SK-N-SH treated with all-trans-retinoic acid at 6 μM for 48 hours (cell line): Measurements from ENCODE around the gene POU2F1.
"Not testable (repeated sequence)": the region's sequence is repeated elsewhere in the genome, so short reads cannot be mapped to it uniquely, and the experiment has no call there.

Source experiments
- ATAC-seq: fragments of 200-7000 bp; cut with Tn5 transposase; 3 replicates; pipeline ENCODE4 v1.9.1; 2020; ENCODE audit warnings: mild to moderate bottlenecking, moderate library complexity
- ARNTL ChIP-seq: fragments of 450-650 bp; formaldehyde crosslinking; IDR thresholded peaks from 2 replicates; pipeline ENCODE4 v1.5.0; 2020; ENCODE audit warnings: low read depth, mild to moderate bottlenecking, moderate library complexity, borderline replicate concordance
- BACH2 ChIP-seq: fragments of 250-450 bp; sonication (Bioruptor Pico); IDR thresholded peaks from 2 replicates; pipeline ENCODE4 v1.9.0; 2021; ENCODE audit warnings: mild to moderate bottlenecking, borderline replicate concordance
- CSDC2 ChIP-seq: fragments of 250-450 bp; sonication (Bioruptor Pico); IDR thresholded peaks from 2 replicates; pipeline ENCODE4 v1.5.0; 2020; ENCODE audit warnings: mild to moderate bottlenecking, moderate library complexity
- ESRRG ChIP-seq: fragments of 250-450 bp; sonication (Bioruptor Pico); IDR thresholded peaks from 2 replicates; pipeline ENCODE4 v1.6.1; 2021; ENCODE audit warnings: mild to moderate bottlenecking
- GLIS3 ChIP-seq: fragments of 250-450 bp; sonication (Bioruptor Pico); IDR thresholded peaks from 2 replicates; pipeline ENCODE4 v1.5.0; 2020; ENCODE audit warnings: mild to moderate bottlenecking, moderate library complexity
- ISL1 ChIP-seq: fragments of 250-450 bp; sonication (Bioruptor Pico); IDR thresholded peaks from 2 replicates; pipeline ENCODE4 v2.1.2; 2022; ENCODE audit warnings: mild to moderate bottlenecking, moderate library complexity
- PATZ1 ChIP-seq: fragments of 250-450 bp; sonication (Bioruptor Pico); IDR thresholded peaks from 2 replicates; pipeline ENCODE4 v1.8.0; 2020; ENCODE audit warnings: mild to moderate bottlenecking, moderate library complexity, borderline replicate concordance
- POU6F1 ChIP-seq: fragments of 250-450 bp; sonication (Bioruptor Pico); IDR thresholded peaks from 2 replicates; pipeline ENCODE4 v1.8.0; 2021; ENCODE audit warnings: low read depth, mild to moderate bottlenecking, moderate library complexity, borderline replicate concordance
- PPARA ChIP-seq: fragments of 250-450 bp; sonication (Bioruptor Pico); IDR thresholded peaks from 2 replicates; pipeline ENCODE4 v1.5.0; 2020; ENCODE audit warnings: mild to moderate bottlenecking, borderline replicate concordance
- RARB ChIP-seq: fragments of 250-450 bp; sonication (Bioruptor Pico); IDR thresholded peaks from 2 replicates; pipeline ENCODE4 v1.8.0; 2021; ENCODE audit warnings: mild to moderate bottlenecking, moderate library complexity
- SNAI2 ChIP-seq: fragments of 250-450 bp; sonication (Bioruptor Pico); IDR thresholded peaks from 2 replicates; pipeline ENCODE4 v1.5.0; 2020; ENCODE audit warnings: mild to moderate bottlenecking, moderate library complexity
- TOX ChIP-seq: fragments of 250-450 bp; sonication (Bioruptor Pico); IDR thresholded peaks from 2 replicates; pipeline ENCODE4 v1.8.0; 2021; ENCODE audit warnings: mild to moderate bottlenecking, moderate library complexity, borderline replicate concordance
- TSHZ2 ChIP-seq: fragments of 250-450 bp; sonication (Bioruptor Pico); IDR thresholded peaks from 2 replicates; pipeline ENCODE4 v1.5.0; 2020; ENCODE audit warnings: mild to moderate bottlenecking, moderate library complexity
- ZC3H10 ChIP-seq: fragments of 250-450 bp; sonication (Bioruptor Pico); IDR thresholded peaks from 2 replicates; pipeline ENCODE4 v1.5.1; 2021; ENCODE audit warnings: mild to moderate bottlenecking, moderate library complexity
- ZFP3 ChIP-seq: fragments of 250-450 bp; sonication (Bioruptor Pico); IDR thresholded peaks from 2 replicates; pipeline ENCODE4 v1.5.0; 2020; ENCODE audit warnings: mild to moderate bottlenecking, moderate library complexity
- ZFP30 ChIP-seq: fragments of 450-650 bp; formaldehyde crosslinking; IDR thresholded peaks from 2 replicates; pipeline ENCODE4 v1.5.0; 2022; ENCODE audit warnings: mild to moderate bottlenecking, moderate library complexity
- ZNF565 ChIP-seq: fragments of 450-650 bp; formaldehyde crosslinking; conservative IDR thresholded peaks from 2 replicates; pipeline ENCODE4 v1.5.0; 2020; ENCODE audit warnings: low read depth, mild to moderate bottlenecking, moderate library complexity
- ZNF70 ChIP-seq: fragments of 450-650 bp; formaldehyde crosslinking; IDR thresholded peaks from 2 replicates; pipeline ENCODE4 v1.5.0; 2020; ENCODE audit warnings: mild to moderate bottlenecking, moderate library complexity
- TF ChIP-seq, protein P1 (sequence below): fragments of 250-450 bp; sonication (Bioruptor Pico); IDR thresholded peaks from 2 replicates; pipeline ENCODE4 v1.5.1; 2020; ENCODE audit warnings: low read depth, mild to moderate bottlenecking, moderate library complexity

Gene POU2F1

DNA sequence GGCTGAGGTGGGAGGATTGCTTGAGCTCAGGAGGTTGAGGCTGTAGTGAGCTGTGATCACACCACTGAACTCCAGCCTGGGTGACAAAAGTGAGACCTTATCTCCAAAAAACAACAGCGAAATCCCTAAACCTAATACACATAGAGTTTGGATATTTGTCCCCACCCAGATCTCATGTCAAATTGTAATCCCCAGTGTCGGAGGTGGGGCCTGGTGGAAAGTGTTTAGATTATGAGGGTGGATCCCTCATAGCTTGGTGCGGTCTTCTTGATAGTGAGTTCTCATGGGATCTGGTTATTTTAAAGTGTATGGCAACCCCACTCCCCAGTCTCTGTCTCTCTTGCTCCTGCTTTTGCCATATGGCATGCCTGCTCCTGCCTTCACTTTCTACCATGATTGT, 94.0 kb downstream of the POU2F1 start:
- no peak for TF ChIP-seq PATZ1 (CRISPR knock-in tag)
- no peak for TF ChIP-seq TSHZ2

GRCh38 chr1:167317463-167317862, 96.8 kb downstream of the POU2F1 start:
- no peak for TF ChIP-seq POU6F1 (CRISPR knock-in tag)
- no peak for TF ChIP-seq ZNF70 (CRISPR knock-in tag)
- TF ChIP-seq RARB: no peak
- TF ChIP-seq ZFP3 (CRISPR knock-in tag): no peak
- TF ChIP-seq BACH2 (CRISPR knock-in tag): no peak
- no peak for TF ChIP-seq ESRRG (CRISPR knock-in tag)
- no peak for TF ChIP-seq ZFP30 (CRISPR knock-in tag)
- no peak for TF ChIP-seq CSDC2 (CRISPR knock-in tag)
- no peak for TF ChIP-seq ZNF565 (CRISPR knock-in tag)
- TF ChIP-seq, all 23 proteins: peak for 0
- no peak for ATAC-seq

More for the DNA sequence above, 94.0 kb downstream of the POU2F1 start:
- ATAC-seq: no peak

DNA sequence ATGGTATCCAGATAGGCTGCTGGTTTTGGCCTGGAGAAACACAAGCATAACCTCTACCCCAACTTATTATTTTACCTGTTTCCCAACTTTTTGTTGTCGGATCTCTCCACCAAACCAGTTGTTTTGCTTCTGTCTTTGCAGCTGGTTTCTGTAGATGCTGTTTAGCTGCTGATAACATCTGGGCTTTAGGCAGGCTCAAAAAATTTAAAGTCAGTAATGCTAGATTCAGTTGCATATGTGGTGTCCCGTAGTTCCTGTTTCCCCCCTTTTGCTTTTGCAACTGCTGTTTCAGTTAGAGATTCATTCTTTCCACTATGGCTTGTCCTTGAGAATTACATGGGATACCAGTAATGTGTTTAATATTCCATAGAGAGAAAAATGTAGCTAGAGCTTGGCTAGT, 98.5 kb downstream of the POU2F1 start:
- not testable (repeated sequence) for ATAC-seq

DNA sequence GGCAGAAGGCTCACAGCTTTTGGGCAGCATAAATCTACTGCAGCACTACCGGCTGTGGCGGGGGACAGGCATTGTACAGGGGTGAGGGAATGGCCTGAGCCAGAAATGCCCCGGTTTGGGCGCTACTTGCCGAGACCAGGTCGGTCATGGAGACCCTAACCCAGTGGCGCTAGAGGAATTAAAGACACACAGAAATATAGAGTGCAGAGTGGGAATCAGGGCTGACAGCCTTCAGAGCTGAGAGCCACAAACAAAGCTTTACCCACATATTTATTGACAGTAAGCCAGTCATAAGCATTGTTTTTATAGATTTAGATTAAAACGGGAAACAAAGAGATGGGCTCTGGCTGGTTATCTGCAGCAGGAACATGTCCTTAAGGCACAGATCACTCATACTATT, 101.8 kb downstream of the POU2F1 start:
- TF ChIP-seq PATZ1 (CRISPR knock-in tag) (no peak), SNAI2 (CRISPR knock-in tag) (no peak), TOX (CRISPR knock-in tag) (no peak), PPARA (CRISPR knock-in tag) (no peak), ZFP3 (CRISPR knock-in tag) (no peak), ZFP30 (CRISPR knock-in tag) (no peak), ESRRG (CRISPR knock-in tag) (no peak), RARB (no peak), BACH2 (CRISPR knock-in tag) (no peak), ARNTL (CRISPR knock-in tag) (no peak), POU6F1 (CRISPR knock-in tag) (no peak), ISL1 (no peak), GLIS3 (CRISPR knock-in tag) (no peak), CSDC2 (CRISPR knock-in tag) (no peak), ZNF565 (CRISPR knock-in tag) (no peak), ZC3H10 (CRISPR knock-in tag) (no peak)
- TF ChIP-seq, protein P1, sequence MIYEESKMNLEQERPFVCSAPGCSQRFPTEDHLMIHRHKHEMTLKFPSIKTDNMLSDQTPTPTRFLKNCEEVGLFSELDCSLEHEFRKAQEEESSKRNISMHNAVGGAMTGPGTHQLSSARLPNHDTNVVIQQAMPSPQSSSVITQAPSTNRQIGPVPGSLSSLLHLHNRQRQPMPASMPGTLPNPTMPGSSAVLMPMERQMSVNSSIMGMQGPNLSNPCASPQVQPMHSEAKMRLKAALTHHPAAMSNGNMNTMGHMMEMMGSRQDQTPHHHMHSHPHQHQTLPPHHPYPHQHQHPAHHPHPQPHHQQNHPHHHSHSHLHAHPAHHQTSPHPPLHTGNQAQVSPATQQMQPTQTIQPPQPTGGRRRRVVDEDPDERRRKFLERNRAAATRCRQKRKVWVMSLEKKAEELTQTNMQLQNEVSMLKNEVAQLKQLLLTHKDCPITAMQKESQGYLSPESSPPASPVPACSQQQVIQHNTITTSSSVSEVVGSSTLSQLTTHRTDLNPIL (CRISPR knock-in tag): no peak
- no peak for ATAC-seq
